Aorta (tissue), 5 donors: ENCODE results near the gene PPA2. TPM values are rescaled to one million over a fixed set of nuclear protein-coding genes. Genes with fewer than 3 reads are reported as not detected.

Source experiments
- ATAC-seq: fragments of 200-7000 bp; cut with Tn5 transposase; one replicate; pipeline ENCODE4 v1.9.1; 2022; ENCODE audit warnings: moderate library complexity; ENCODE audit not compliant: low FRiP score
- DNase-seq, 2 donors: peaks; one replicate each; pipeline ENCODE4 v3.0.0-alpha.2; 2020
- H3K27ac ChIP-seq, 2 donors: one replicate each; pipeline ENCODE4 v1.5.1; 2013; ENCODE audit warnings: low read length in 2 of 2, mild to moderate bottlenecking in 2 of 2, moderate library complexity in 2 of 2, control low read depth in 1 of 2, inconsistent platforms in 1 of 2, low read depth in 1 of 2
- H3K27me3 ChIP-seq, 2 donors: one replicate each; pipeline ENCODE4 v1.6.1; 2013; ENCODE audit warnings: control low read depth in 1 of 2, low read length in 1 of 2, mild to moderate bottlenecking in 1 of 2, moderate library complexity in 1 of 2; ENCODE audit not compliant: insufficient read depth in 2 of 2, control insufficient read depth in 1 of 2
- H3K36me3 ChIP-seq, 2 donors: one replicate each; pipeline ENCODE4 v1.6.1; 2013; ENCODE audit warnings: control low read depth in 1 of 2, low read length in 1 of 2, mild to moderate bottlenecking in 1 of 2; ENCODE audit not compliant: insufficient read depth in 2 of 2, control insufficient read depth in 1 of 2
- H3K4me1 ChIP-seq, 2 donors: one replicate each; pipeline ENCODE4 v1.6.1; 2013; ENCODE audit warnings: low read length in 2 of 2, control low read depth in 1 of 2, mild to moderate bottlenecking in 1 of 2, moderate library complexity in 1 of 2; ENCODE audit not compliant: insufficient read depth in 2 of 2, control insufficient read depth in 1 of 2
- H3K4me3 ChIP-seq, 2 donors: one replicate each; pipeline ENCODE4 v1.5.1; 2013; ENCODE audit warnings: low read length in 2 of 2, control low read depth in 1 of 2, mild to moderate bottlenecking in 1 of 2
- H3K9me3 ChIP-seq: one replicate; pipeline ENCODE4 v1.6.1; 2013; ENCODE audit warnings: mild to moderate bottlenecking, low read length; ENCODE audit not compliant: control insufficient read depth
- WGBS, 2 donors: extraction: QIAGEN DNeasy Blood & Tissue Kit; methylation state at CpG; one replicate each; pipeline ENCODE4 v1.1.7; 2013; 5-methylcytosine and 5-hydroxymethylcytosine counted together
- intact Hi-C, 2 donors: fragments of 100-400 bp; cut with DNase I; formaldehyde crosslinking; loops; one replicate each; pipeline versions ENCODE4 v1.14.2 to v1.15.0; 2022
- long read RNA-seq, 2 donors: library from polyadenylated mRNA; unstranded; transcript quantifications; one replicate each; pipeline ENCODE4 v2.0.0, GENCODE V29; 2020 to 2021
- polyA plus RNA-seq, 2 donors: library from polyadenylated mRNA; stranded (reverse); fragments of 200-250 nt; gene quantifications; one replicate each; pipeline ENCODE4 v1.2.3, GENCODE V29; 2013
- total RNA-seq, 2 donors: library from RNA; stranded (reverse); fragmentation: NEBNext Ultra II Directional; extraction: Animal tissue kit (Norgen Biotek cat#: 25700); gene quantifications; one replicate each; pipeline ENCODE4 v1.2.1, GENCODE V29; 2021
- donor health status: healthy with polysubstance abuse.
- donor health status: Bipolar disorder and iron deficiency.
- donor health status: DM: no; HTN: no; CAD: no.
- donor health status: DM: no; HTN: no; CAD: no.
- donor health status: DM: yes; HTN: yes; CAD: no.

PPA2 gene
- total RNA-seq (10 to 100 TPM; 62.5 to 65.2 TPM), polyA plus RNA-seq (10 to 100 TPM; 52.3 to 68.9 TPM)
- long read RNA-seq, donor 1, transcript PPA2-207 (5 exons, 631 nt), result minor isoform, 7 of 57 reads
- long read RNA-seq, donor 1, transcript PPA2-201 (12 exons, 1,684 nt), result major isoform, 30 of 57 reads
- long read RNA-seq, donor 1, partial matches to known transcripts, result 3 of 57 reads
- long read RNA-seq, donor 1, other reads (novel, unspliced or antisense), result 10 of 57 reads
- long read RNA-seq, donor 2, transcript PPA2-201 (12 exons, 1,684 nt), result major isoform, 6 of 27 reads
- long read RNA-seq, donor 2, partial matches to known transcripts, result 4 of 27 reads
- long read RNA-seq, donor 2, other reads (novel, unspliced or antisense), result 12 of 27 reads

DNA sequence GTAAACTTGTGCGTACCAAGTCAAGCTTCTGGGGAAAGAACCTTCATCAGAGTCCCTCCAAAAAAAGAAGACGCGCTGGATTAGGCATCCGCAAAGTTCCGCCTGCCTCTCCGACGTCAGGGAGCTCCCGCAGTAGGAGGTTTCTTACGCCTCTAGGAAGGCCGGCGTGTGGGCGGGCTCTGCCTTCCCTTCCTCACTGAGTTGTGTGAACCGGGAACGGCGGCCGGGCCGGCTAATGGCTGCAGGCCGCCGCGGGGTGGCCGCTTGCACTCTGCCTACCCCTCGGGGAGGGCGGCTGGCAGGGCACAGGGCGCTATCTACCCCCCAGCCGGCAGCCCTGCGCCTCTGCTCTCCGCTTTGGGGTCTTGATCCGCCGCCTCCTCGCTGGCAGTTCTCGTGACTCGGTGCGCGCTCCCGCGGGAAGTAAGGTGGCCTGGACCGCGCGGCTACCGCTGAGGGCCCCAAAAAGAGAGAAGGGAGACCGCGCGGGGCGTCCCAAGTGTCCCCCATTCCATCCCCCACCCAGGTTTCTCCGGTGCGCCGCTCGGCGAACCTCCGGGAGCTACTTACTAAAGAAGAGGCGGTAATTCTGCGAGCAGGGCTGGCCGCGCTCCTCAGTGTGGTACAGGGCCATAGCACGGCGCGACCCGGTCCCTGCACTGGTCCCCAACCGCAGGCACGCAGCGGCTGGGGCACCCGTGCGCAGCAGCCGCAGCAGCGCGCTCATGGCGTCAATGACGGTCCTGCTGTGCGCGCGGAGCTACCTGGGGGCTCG, at the start of gene PPA2:
PPA2 (minus strand) TSS at position 739 of the 775 bp plus-strand sequence; CDS start at position 727, 12 bp downstream.
- ATAC-seq (peak; percentile 99), DNase-seq (peak; percentile 94 to 96)
- WGBS, 2 donors, result 0% methylated on average over 60 to 72 of the region's 72 CpGs
- Histone ChIP-seq H3K9me3 (no peaks in the 10 kb centered on the region), H3K4me1 (peaks cover 2% of the 10 kb centered on the region in 2 donors), H3K4me3 (peak within 1 kb of the TSS; percentile 67 to 92), H3K27me3 (no peaks in the 10 kb centered on the region), H3K27ac (peak within 1 kb of the TSS; percentile 87 to 97), H3K36me3 (no peaks in the 10 kb centered on the region)
- intact Hi-C loops, result loop anchor here in 1 of 2 donors (1.0 to 5.0 kb wide), 2 partner anchors 281 to 332 kb away; no protein-coding TSS in a partner anchor

- intact Hi-C loops, result loop anchor here in 1 of 2 donors (10.0 kb wide), 1 partner anchor 144 kb away; no protein-coding TSS in a partner anchor
- WGBS, 2 donors, result 5 to 6% methylated on average over 3 of the region's 3 CpGs
- DNase-seq, result no peak
Observed at GRCh38 chr4:105520819-105521790, 47.2 kb upstream of the PPA2 start.

GRCh38 chr4:105510245-105510644, 36.4 kb upstream of the PPA2 start:
- intact Hi-C loops, result no loop called here
- Histone ChIP-seq H3K36me3 (no peaks in the 10 kb centered on the region), H3K4me1 (no peaks in the 10 kb centered on the region), H3K9me3 (no peaks in the 10 kb centered on the region), H3K27me3 (no peaks in the 10 kb centered on the region), H3K4me3 (no peak overlapping the region), H3K27ac (no peak overlapping the region)
- DNase-seq (no peak), ATAC-seq (no peak)
- WGBS, 2 donors, result 57 to 64% methylated on average over 2 of the region's 2 CpGs

More at GRCh38 chr4:105520819-105521790, 47.2 kb upstream of the PPA2 start:
- H3K4me1 ChIP-seq, result no peaks in the 10 kb centered on the region
- H3K36me3 ChIP-seq, result no peaks in the 10 kb centered on the region
- no peak for ATAC-seq
- H3K4me3 ChIP-seq, result no peak overlapping the region
- no peaks in the 10 kb centered on the region for H3K27me3 ChIP-seq
- no peaks in the 10 kb centered on the region for H3K9me3 ChIP-seq
- no peak overlapping the region for H3K27ac ChIP-seq

GRCh38 chr4:105509714-105510113, 35.9 kb upstream of the PPA2 start:
- no peak overlapping the region for H3K4me3 ChIP-seq
- WGBS, 2 donors, result 49 to 59% methylated on average over 1 of the region's 1 CpG
- H3K4me1 ChIP-seq, result no peaks in the 10 kb centered on the region
- H3K27ac ChIP-seq, result no peak overlapping the region
- ATAC-seq (no peak), DNase-seq (no peak)
- H3K27me3 ChIP-seq, result no peaks in the 10 kb centered on the region
- intact Hi-C loops, result no loop called here
- no peaks in the 10 kb centered on the region for H3K9me3 ChIP-seq
- no peaks in the 10 kb centered on the region for H3K36me3 ChIP-seq

GRCh38 chr4:105509291-105509690, 35.4 kb upstream of the PPA2 start:
- H3K27me3 ChIP-seq, result no peaks in the 10 kb centered on the region
- no peaks in the 10 kb centered on the region for H3K9me3 ChIP-seq
- no peak overlapping the region for H3K4me3 ChIP-seq
- no peaks in the 10 kb centered on the region for H3K4me1 ChIP-seq
- intact Hi-C loops, result no loop called here
- no peaks in the 10 kb centered on the region for H3K36me3 ChIP-seq
- WGBS, 2 donors, result 71 to 77% methylated on average over 1 of the region's 1 CpG
- no peak overlapping the region for H3K27ac ChIP-seq
- ATAC-seq, result no peak
- no peak for DNase-seq

DNA sequence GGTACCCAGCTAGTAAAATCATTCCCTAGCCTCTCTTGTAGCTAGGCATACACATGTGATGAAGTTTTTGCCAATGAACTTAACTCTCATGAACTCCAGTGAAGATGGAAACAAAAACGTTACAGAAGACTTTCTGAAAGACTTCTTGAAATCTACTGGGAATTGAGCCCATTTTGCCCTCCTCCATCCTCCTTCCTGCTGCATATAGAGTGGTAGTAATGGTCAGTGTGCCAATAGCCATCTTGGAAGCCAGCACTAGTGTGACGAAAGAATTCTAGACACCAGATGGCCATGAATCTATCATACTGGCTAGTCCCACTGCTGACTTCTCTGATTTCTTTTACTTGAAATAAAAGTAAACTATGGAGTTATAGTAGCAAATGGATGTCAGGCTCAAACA, 30.9 kb upstream of the PPA2 start:
- Histone ChIP-seq H3K36me3 (no peaks in the 10 kb centered on the region), H3K4me1 (no peaks in the 10 kb centered on the region)
- intact Hi-C loops, result no loop called here

GRCh38 chr4:105503484-105503883, 29.6 kb upstream of the PPA2 start:
- no peak overlapping the region for H3K4me3 ChIP-seq
- intact Hi-C loops, result no loop called here
- H3K4me1 ChIP-seq, result no peaks in the 10 kb centered on the region
- ATAC-seq, result no peak
- no peaks in the 10 kb centered on the region for H3K36me3 ChIP-seq
- DNase-seq, result no peak
- no peak overlapping the region for H3K27ac ChIP-seq
- WGBS, 2 donors, result 47 to 48% methylated on average over 2 of the region's 2 CpGs
- H3K9me3 ChIP-seq, result no peaks in the 10 kb centered on the region
- no peaks in the 10 kb centered on the region for H3K27me3 ChIP-seq

More for the DNA sequence above, 30.9 kb upstream of the PPA2 start:
- ATAC-seq, result no peak
- Histone ChIP-seq H3K4me3 (no peak overlapping the region), H3K27ac (no peak overlapping the region), H3K9me3 (no peaks in the 10 kb centered on the region), H3K27me3 (no peaks in the 10 kb centered on the region)
- no peak for DNase-seq
- WGBS, 2 donors, result 21 to 26% methylated on average over 2 of the region's 2 CpGs

DNA sequence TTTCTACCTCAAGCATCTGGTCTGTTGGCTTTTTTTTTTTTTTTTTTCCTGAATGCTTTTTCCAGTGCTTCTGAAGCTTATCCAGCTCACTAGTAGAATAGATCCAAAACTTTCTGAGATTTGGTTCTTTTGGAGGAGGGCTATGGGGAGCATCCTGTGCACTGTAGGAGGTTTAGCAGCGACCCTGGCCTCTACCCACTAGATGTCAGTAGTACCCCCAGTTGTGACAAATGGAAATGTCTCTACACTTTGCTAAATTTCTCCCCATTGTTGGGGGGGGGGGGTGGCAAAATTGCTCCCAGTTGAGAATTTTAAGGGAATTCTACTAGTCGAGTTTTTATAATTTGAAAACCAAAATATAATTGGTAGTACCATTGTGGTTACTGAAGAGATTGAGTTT, 23.0 kb upstream of the PPA2 start:
- H3K27ac ChIP-seq, result no peak overlapping the region
- WGBS, 2 donors, result 28 to 30% methylated on average over 2 of the region's 2 CpGs
- intact Hi-C loops, result no loop called here
- H3K4me1 ChIP-seq, result no peaks in the 10 kb centered on the region
- H3K27me3 ChIP-seq, result no peaks in the 10 kb centered on the region
- DNase-seq (no peak), ATAC-seq (no peak)
- no peaks in the 10 kb centered on the region for H3K9me3 ChIP-seq
- no peak overlapping the region for H3K4me3 ChIP-seq
- no peaks in the 10 kb centered on the region for H3K36me3 ChIP-seq
